Astrocyte of the spinal cord (primary cell): ENCODE data around the gene ODAD4.
A peak's percentile ranks its signal among the peaks of the same experiment; 100 is the strongest.

Experiments
- DNase-seq: peaks from one replicate; pipeline ENCODE4 v3.0.0; 2011; ENCODE audit warnings: low read depth, low spot score
- H3K4me3 ChIP-seq: 2 replicates; pipeline ENCODE4 v1.5.1; 2011; ENCODE audit warnings: low read depth, mild to moderate bottlenecking, low read length, moderate library complexity
- in situ Hi-C: cut with HindIII; loops from 2 replicates; pipeline ENCODE4 v1.10.0; 2017; ENCODE audit warnings: low sequenced_read_pairs
- TF ChIP-seq, protein P1 (sequence below): IDR thresholded peaks from 2 replicates; pipeline ENCODE4 v1.5.1; 2012; ENCODE audit warnings: low read depth, mild to moderate bottlenecking, low read length, inconsistent platforms

Gene ODAD4

GRCh38 chr17:41904242-41904841, 26.1 kb upstream of the ODAD4 start:
- H3K4me3 ChIP-seq, result no peak overlapping the region
- TF ChIP-seq, protein P1, sequence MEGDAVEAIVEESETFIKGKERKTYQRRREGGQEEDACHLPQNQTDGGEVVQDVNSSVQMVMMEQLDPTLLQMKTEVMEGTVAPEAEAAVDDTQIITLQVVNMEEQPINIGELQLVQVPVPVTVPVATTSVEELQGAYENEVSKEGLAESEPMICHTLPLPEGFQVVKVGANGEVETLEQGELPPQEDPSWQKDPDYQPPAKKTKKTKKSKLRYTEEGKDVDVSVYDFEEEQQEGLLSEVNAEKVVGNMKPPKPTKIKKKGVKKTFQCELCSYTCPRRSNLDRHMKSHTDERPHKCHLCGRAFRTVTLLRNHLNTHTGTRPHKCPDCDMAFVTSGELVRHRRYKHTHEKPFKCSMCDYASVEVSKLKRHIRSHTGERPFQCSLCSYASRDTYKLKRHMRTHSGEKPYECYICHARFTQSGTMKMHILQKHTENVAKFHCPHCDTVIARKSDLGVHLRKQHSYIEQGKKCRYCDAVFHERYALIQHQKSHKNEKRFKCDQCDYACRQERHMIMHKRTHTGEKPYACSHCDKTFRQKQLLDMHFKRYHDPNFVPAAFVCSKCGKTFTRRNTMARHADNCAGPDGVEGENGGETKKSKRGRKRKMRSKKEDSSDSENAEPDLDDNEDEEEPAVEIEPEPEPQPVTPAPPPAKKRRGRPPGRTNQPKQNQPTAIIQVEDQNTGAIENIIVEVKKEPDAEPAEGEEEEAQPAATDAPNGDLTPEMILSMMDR, result no peak
- DNase-seq, result no peak
- in situ Hi-C loops, result no loop called here

- no peak overlapping the region for H3K4me3 ChIP-seq
- in situ Hi-C loops, result no loop called here
- TF ChIP-seq, protein P1, result no peak
- DNase-seq, result no peak
Observed at GRCh38 chr17:41905172-41905571, 25.2 kb upstream of the ODAD4 start.

GRCh38 chr17:41906465-41907184, 23.8 kb upstream of the ODAD4 start:
- no peak overlapping the region for H3K4me3 ChIP-seq
- DNase-seq, result no peak
- in situ Hi-C loops, result no loop called here
- TF ChIP-seq, protein P1, result no peak

DNA sequence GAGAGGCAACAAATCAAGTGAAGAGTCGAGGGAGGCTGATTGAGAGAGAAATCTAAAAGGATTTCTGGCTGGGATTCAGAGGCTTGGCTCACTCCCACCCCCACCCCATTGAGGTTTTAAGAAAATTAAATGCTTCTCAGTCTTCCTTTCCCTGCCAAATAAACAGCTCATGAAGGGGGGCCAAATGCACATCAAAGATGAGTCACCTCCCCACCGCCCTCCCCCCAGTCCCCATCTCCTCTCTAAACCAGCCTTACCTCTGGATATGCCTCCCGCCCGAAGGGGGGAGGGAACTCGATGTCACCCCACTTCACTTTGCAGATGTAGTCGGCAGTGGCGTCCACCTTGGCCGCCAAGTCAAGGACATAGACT, 23.2 kb upstream of the ODAD4 start:
- DNase-seq, result peak; percentile 92
- TF ChIP-seq, protein P1, result no peak
- no peak overlapping the region for H3K4me3 ChIP-seq
- in situ Hi-C loops, result no loop called here

DNA sequence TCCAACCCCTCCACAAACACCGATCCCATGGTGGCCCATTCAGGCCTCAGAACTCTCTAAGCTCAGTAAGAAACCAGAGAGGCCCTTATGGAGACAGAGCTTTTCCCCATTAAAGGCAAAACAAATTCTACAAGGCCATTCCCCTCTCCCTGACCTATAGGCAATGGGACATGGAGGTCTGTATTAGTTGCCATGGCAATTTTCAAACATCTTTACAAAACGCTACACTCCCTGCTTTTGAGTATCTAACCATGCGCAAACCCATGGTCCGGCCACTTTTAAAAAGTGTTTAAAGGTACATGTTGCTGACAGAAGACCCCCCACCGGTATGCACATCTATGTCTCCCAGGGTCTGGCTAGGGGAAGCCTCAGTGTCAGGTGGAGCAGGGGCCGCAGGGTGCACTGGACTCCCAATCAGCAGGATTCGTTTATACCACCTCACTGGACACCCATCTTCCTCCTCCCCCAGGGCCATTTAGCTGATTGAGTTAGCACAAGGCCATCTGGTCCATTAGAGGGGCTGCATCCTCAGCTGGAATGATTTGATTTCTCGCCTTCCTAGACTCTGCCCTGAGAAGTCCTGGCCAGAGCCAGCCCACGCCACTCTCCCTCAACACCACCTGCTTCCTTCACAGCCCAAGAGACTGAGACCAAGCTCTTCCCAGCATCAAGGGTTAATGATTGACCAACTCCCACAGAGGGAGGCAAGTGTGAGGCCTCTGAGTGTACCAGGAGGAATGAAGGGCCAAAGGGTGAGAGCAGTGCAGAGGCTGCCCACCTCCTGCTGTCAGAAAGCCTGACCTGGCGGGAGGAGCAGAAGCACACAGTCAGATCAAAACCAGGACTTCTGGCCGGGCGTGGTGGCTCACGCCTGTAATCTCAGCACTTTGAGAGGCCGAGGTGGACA, 22.5 kb upstream of the ODAD4 start:
- in situ Hi-C loops, result no loop called here
- H3K4me3 ChIP-seq, result no peak overlapping the region
- DNase-seq, result peak; percentile 38
- TF ChIP-seq, protein P1, result no peak

GRCh38 chr17:41909088-41909487, 21.3 kb upstream of the ODAD4 start:
- TF ChIP-seq, protein P1, result no peak
- in situ Hi-C loops, result no loop called here
- DNase-seq, result no peak
- no peak overlapping the region for H3K4me3 ChIP-seq
